ENCODE measurements around the gene CELSR1. TPM values are rescaled to one million over a fixed set of nuclear protein-coding genes. Genes with fewer than 3 reads are reported as not detected.

The CELSR1 gene
- total RNA-seq, 1 experiment from 2014 or later: 14.2 TPM

- POLR2A ChIA-PET (ENCODE audit: unreplicated experiment): no interaction called here
- BruUV-seq (replicated peaks): no TSS peak
- no peak overlapping the region for H3K4me2 ChIP-seq (ENCODE audit: low read length)
Observed at GRCh38 chr22:46572911-46573780, 35.7 kb upstream of the CELSR1 start.

GRCh38 chr22:46571642-46572250, 34.3 kb upstream of the CELSR1 start:
- no peak overlapping the region for H3K9ac ChIP-seq (ENCODE audit: low read length)
- TF ChIP-seq EZH2phosphoT487 (IDR thresholded peaks at IDR 0.05; ENCODE audit: borderline replicate concordance, low read length): no peak
- no peak for TF ChIP-seq EZH2 (IDR thresholded peaks at IDR 0.05; ENCODE audit: low read length, unreplicated experiment)
- no peak for TF ChIP-seq CTCF (conservative IDR thresholded peaks at IDR 0.05; ENCODE audit: low read depth, low read length)
- no TSS peak for BruUV-seq (replicated peaks)
- H3K27ac ChIP-seq (ENCODE audit: low read length): no peak overlapping the region
- no peak overlapping the region for H2AFZ ChIP-seq (ENCODE audit: low read length)
- DNase-seq: no peak
- ChIA-PET CTCF (interaction anchor here (0.5 kb wide), 1 partner anchor 8 kb away, joined by 7 read pairs; no protein-coding TSS in a partner anchor), POLR2A (ENCODE audit: unreplicated experiment) (no interaction called here)
- H3K4me1 ChIP-seq (ENCODE audit: insufficient read depth, low read length): peaks cover 23% of the 10 kb centered on the region
- H3K9me3 ChIP-seq (ENCODE audit: low read length): no peaks in the 10 kb centered on the region
- no peaks in the 10 kb centered on the region for H3K27me3 ChIP-seq (ENCODE audit: low read length)
- no peaks in the 10 kb centered on the region for H3K9me2 ChIP-seq (replicated peaks; ENCODE audit: low read length)
- no peaks in the 10 kb centered on the region for H3K36me3 ChIP-seq (ENCODE audit: low read depth, low read length)
- ATAC-seq: no peak
- H4K20me1 ChIP-seq (ENCODE audit: low read length): no peaks in the 10 kb centered on the region
- no peak overlapping the region for H3K4me3 ChIP-seq (ENCODE audit: low read length)
- H3F3A ChIP-seq (ENCODE audit: low read length, unreplicated experiment): peaks cover 3% of the 10 kb centered on the region
- H3K79me2 ChIP-seq (ENCODE audit: low read length): no peaks in the 10 kb centered on the region
- no peak overlapping the region for H3K4me2 ChIP-seq (ENCODE audit: low read length)
- intact Hi-C loops (cut with micrococcal nuclease): no loop called here

More at GRCh38 chr22:46572911-46573780, 35.7 kb upstream of the CELSR1 start:
- peaks cover 28% of the 10 kb centered on the region for H3K4me1 ChIP-seq (ENCODE audit: insufficient read depth, low read length)
- no peak overlapping the region for H3K27ac ChIP-seq (ENCODE audit: low read length)
- no peak overlapping the region for H3K9ac ChIP-seq (ENCODE audit: low read length)
- peaks cover 6% of the 10 kb centered on the region for H3K79me2 ChIP-seq (ENCODE audit: low read length)
- no peak for ATAC-seq
- H2AFZ ChIP-seq (ENCODE audit: low read length): no peak overlapping the region
- no peak for TF ChIP-seq CTCF (conservative IDR thresholded peaks at IDR 0.05; ENCODE audit: low read depth, low read length)
- TF ChIP-seq EZH2 (IDR thresholded peaks at IDR 0.05; ENCODE audit: low read length, unreplicated experiment): no peak
- TF ChIP-seq EZH2phosphoT487 (IDR thresholded peaks at IDR 0.05; ENCODE audit: borderline replicate concordance, low read length): no peak
- H3K9me3 ChIP-seq (ENCODE audit: low read length): no peaks in the 10 kb centered on the region
- H3K9me2 ChIP-seq (replicated peaks; ENCODE audit: low read length): no peaks in the 10 kb centered on the region
- peaks cover 3% of the 10 kb centered on the region for H3F3A ChIP-seq (ENCODE audit: low read length, unreplicated experiment)
- no peaks in the 10 kb centered on the region for H4K20me1 ChIP-seq (ENCODE audit: low read length)
- intact Hi-C loops (cut with micrococcal nuclease): no loop called here
- no peak for DNase-seq
- H3K36me3 ChIP-seq (ENCODE audit: low read depth, low read length): no peaks in the 10 kb centered on the region
- CTCF ChIA-PET: no interaction called here
- H3K27me3 ChIP-seq (ENCODE audit: low read length): no peaks in the 10 kb centered on the region
- no peak overlapping the region for H3K4me3 ChIP-seq (ENCODE audit: low read length)

All from PC-3 (cell line).